OCI-LY1 (cell line): ENCODE measurements around the gene MAP3K1.

ENCODE experiments used
- EZH2 ChIP-seq: fragments of 200-600 bp; sonication (generic), shearing (Covaris generic); IDR thresholded peaks from 2 replicates; pipeline ENCODE4 v1.8.0; 2017; ENCODE audit warnings: borderline replicate concordance, mixed run types, mild to moderate bottlenecking, antibody characterized with exemption, low read length, moderate library complexity, mixed read lengths
- TF ChIP-seq, protein P1 (sequence below): fragments of 200-600 bp; sonication (generic), shearing (Covaris generic); IDR thresholded peaks from 2 replicates; pipeline ENCODE4 v1.5.1; 2017; ENCODE audit warnings: mild to moderate bottlenecking, antibody characterized with exemption, low read length, moderate library complexity, mixed read lengths

DNA sequence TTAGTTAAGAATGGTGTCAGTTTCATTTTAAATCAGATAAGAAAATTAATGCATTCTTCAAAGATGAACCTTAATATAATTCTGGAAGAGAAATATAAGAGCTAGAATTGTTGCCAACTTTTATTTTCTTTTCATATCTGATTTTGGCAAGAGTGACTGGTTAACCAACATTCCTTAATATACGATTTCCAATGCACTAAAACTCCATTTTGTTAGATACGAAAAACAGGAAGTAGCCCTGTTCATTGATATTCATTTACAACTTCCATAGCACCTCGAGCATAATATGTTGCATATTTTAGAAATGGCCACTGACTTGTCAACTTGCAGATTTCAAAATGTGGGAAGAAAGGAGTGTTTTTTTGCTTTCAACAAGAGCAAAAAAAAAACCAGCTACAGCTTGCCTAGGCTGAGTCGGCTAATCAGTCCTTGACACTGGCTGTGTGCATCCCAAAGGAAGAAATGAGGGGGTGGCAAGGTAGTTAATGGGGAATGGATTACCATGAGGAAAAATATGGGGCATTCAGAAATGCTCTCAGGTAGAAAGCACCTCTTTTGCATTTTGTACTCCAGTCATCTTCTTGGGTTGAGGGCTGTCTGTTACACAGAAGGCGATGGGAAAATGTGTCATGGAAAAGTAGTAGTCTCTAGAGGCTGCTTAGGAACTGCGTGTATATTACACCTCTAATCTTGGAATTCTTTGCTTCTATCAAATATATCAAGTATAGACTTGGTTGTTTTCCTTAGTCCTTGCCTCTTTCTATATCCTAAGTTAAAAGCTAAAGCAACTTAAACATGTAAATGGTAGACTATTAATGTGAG, 3.9 kb downstream of the MAP3K1 start:
- TF ChIP-seq EZH2, result no peak
- TF ChIP-seq, protein P1, sequence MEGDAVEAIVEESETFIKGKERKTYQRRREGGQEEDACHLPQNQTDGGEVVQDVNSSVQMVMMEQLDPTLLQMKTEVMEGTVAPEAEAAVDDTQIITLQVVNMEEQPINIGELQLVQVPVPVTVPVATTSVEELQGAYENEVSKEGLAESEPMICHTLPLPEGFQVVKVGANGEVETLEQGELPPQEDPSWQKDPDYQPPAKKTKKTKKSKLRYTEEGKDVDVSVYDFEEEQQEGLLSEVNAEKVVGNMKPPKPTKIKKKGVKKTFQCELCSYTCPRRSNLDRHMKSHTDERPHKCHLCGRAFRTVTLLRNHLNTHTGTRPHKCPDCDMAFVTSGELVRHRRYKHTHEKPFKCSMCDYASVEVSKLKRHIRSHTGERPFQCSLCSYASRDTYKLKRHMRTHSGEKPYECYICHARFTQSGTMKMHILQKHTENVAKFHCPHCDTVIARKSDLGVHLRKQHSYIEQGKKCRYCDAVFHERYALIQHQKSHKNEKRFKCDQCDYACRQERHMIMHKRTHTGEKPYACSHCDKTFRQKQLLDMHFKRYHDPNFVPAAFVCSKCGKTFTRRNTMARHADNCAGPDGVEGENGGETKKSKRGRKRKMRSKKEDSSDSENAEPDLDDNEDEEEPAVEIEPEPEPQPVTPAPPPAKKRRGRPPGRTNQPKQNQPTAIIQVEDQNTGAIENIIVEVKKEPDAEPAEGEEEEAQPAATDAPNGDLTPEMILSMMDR, result no peak
